CD4-positive, alpha-beta T cell treated with Interleukin-15 for 4 hours (primary cell): ENCODE results near the gene NXPE3.
"Not testable (repeated sequence)": the region's sequence is repeated elsewhere in the genome, so short reads cannot be mapped to it uniquely, and the experiment has no call there.

Experiments used
- DNase-seq: peaks from one replicate; pipeline ENCODE4 v3.0.0-alpha.2; 2020; ENCODE audit warnings: low spot score

NXPE3 gene

GRCh38 chr3:101779047-101779821 is at the start of gene NXPE3:
TSS of gene NXPE3 (plus strand) at chr3:101779211. CDS start at chr3:101785597, 6,386 bp downstream.
- DNase-seq = peak; percentile 94

- no peak for DNase-seq
These were observed 49.4 kb upstream of the NXPE3 start for GRCh38 chr3:101729586-101729985.

- DNase-seq = no peak
These were observed 48.2 kb upstream of the NXPE3 start for GRCh38 chr3:101730839-101731238.

GRCh38 chr3:101732240-101732641 is 46.8 kb upstream of the NXPE3 start:
- DNase-seq = no peak

- DNase-seq = no peak
These were observed 43.2 kb upstream of the NXPE3 start for GRCh38 chr3:101735833-101736232.

- DNase-seq = not testable (repeated sequence)
These were observed 37.1 kb upstream of the NXPE3 start for GRCh38 chr3:101741914-101742313.

- no peak for DNase-seq
These were observed 34.2 kb upstream of the NXPE3 start for GRCh38 chr3:101744811-101745210.

- DNase-seq = not testable (repeated sequence)
These were observed 33.1 kb upstream of the NXPE3 start for GRCh38 chr3:101745934-101746333.

GRCh38 chr3:101753386-101754113 is 25.5 kb upstream of the NXPE3 start:
- peak; percentile 31 for DNase-seq

- DNase-seq = no peak
These were observed 20.8 kb upstream of the NXPE3 start for GRCh38 chr3:101758224-101758623.

GRCh38 chr3:101762041-101762646 is 16.9 kb upstream of the NXPE3 start:
- no peak for DNase-seq

- not testable (repeated sequence) for DNase-seq
These were observed 1.2 kb upstream of the NXPE3 start for GRCh38 chr3:101777745-101778281.

GRCh38 chr3:101778385-101779046 is 495 bp upstream of the NXPE3 start:
- DNase-seq = no peak

- no peak for DNase-seq
These were observed 891 bp downstream of the NXPE3 start for GRCh38 chr3:101779822-101780381.

GRCh38 chr3:101780661-101781060 is 1.6 kb downstream of the NXPE3 start:
- DNase-seq = no peak

GRCh38 chr3:101781166-101781565 is 2.2 kb downstream of the NXPE3 start:
- no peak for DNase-seq

- peak; percentile 7 for DNase-seq
These were observed 6.0 kb downstream of the NXPE3 start for GRCh38 chr3:101784855-101785613.

- DNase-seq = no peak
These were observed 12.8 kb downstream of the NXPE3 start for GRCh38 chr3:101791778-101792177.

GRCh38 chr3:101796077-101796680 is 17.2 kb downstream of the NXPE3 start:
- DNase-seq = no peak

GRCh38 chr3:101801174-101801573 is 22.2 kb downstream of the NXPE3 start:
- DNase-seq = no peak

GRCh38 chr3:101802179-101802578 is 23.2 kb downstream of the NXPE3 start:
- no peak for DNase-seq
